Measurements from ENCODE around the gene APOA1.
A peak's percentile ranks its signal among the peaks of the same experiment; 100 is the strongest.

The APOA1 gene

GRCh38 chr11:116837231-116838091 is at the start of gene APOA1:
Gene APOA1, minus strand, starts transcription at chr11:116837622. Its CDS starts 235 bp downstream, at chr11:116837387.
- no peak for DNase-seq

- no peak for DNase-seq
These were observed 48.7 kb upstream of the APOA1 start for GRCh38 chr11:116885951-116886655.

- no peak for DNase-seq
These were observed 45.0 kb upstream of the APOA1 start for GRCh38 chr11:116882386-116882785.

- DNase-seq = no peak
These were observed 43.7 kb upstream of the APOA1 start for GRCh38 chr11:116881143-116881542.

- peak; percentile 59 for DNase-seq
These were observed 42.6 kb upstream of the APOA1 start for GRCh38 chr11:116879800-116880625.

DNA sequence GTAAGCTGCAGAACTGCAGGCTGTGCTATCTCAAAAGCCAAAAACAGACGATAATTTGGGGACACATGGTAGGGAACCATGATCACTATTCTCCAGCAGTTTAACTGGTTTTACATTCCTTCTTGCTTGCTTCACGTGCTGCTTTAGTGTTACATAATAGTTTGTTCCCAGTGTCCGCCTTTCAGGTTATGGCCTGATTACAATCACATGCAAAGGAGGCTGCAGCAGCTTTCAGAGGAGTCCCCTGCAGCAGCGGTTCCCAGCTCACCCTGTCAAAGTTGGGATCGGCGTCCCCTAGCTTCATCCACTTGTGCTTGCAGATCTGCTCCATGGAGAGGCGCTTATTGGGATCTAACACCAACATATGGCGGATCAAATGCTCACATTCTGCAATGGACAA is 39.2 kb upstream of the APOA1 start:
- no peak for DNase-seq

DNA sequence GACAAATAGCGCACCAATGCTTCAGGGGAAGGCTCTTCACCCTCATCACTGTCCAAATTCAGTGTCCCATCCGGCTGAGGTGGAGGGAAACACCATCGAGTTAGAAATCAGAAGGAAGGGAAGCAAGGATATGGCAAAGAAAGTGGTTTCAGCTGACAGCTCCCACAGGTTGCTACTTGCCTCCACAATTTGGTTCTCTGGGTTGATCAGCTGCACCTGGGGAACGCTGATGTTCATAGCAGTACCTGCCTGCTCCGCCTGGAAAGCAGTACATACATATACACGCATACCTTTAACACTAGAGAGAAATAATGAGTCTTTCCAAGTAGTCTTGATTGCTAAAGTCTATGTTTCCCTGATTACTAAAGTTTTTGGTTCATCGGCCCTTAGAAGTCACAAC is 37.8 kb upstream of the APOA1 start:
- no peak for DNase-seq

- DNase-seq = no peak
These were observed 36.8 kb upstream of the APOA1 start for GRCh38 chr11:116874251-116874650.

DNA sequence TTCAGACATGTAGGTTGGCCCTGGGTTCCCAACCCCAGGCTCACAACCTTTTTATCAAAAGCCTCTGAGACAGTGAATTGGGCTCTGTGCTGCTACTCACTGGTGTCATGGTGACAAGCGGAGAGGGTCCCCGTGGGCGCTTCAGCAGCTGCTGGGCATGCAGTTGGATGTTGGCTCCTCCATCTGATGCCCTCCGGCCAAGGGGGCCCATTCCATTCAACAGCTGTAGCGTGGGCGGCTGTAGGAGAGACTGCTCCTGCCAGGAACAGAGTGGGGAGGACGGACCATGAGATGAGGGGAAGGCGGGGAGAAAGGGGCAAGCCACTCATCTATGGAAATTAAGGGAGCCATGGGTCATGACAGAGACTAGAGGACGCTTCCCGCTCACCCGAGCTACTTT is 36.0 kb upstream of the APOA1 start:
- DNase-seq = no peak

- DNase-seq = no peak
These were observed 33.8 kb upstream of the APOA1 start for GRCh38 chr11:116871248-116871647.

- no peak for DNase-seq
These were observed 32.6 kb upstream of the APOA1 start for GRCh38 chr11:116870054-116870453.

DNA sequence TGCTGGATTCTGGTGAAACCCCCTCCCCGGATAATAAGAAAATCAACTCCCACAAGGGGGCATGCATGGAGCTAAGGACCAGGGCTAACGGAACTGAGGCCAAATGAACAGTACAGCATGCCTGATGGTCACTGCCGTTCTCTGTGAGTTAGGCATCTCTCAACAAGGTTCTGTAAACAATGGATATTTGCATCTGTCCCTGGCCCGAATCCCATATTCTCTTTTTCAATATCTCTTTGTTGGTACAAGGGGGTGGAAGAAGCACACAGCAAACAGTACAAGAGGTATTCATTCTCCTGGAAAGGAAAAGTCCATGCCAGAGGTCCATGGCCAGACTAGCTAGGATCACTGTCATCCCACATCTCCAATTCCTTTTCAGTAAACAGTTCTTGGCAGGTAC is 32.2 kb upstream of the APOA1 start:
- no peak for DNase-seq

- no peak for DNase-seq
These were observed 30.6 kb upstream of the APOA1 start for GRCh38 chr11:116868066-116868465.

- DNase-seq = no peak
These were observed 30.2 kb upstream of the APOA1 start for GRCh38 chr11:116867619-116868018.

- no peak for DNase-seq
These were observed 29.5 kb upstream of the APOA1 start for GRCh38 chr11:116866804-116867455.

DNA sequence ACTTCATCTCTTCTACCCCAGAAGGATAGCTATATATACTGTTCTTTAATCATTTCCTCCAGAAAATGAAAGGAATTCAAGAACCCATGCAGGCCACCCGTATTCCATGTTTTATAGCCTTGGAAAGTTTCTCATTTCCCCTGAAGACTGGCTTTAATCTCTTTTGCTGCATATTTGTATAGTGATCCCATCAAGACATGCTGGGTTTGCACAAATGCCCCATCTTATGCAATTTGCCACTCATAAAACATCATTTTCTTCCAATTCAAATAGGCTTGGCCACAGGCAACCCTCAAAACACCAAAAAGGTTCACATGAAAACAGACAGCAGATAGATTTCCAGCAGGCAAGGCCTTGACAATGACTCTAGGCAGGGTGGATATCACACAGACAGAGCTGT is 28.3 kb upstream of the APOA1 start:
- DNase-seq = no peak

- DNase-seq = no peak
These were observed 27.1 kb upstream of the APOA1 start for GRCh38 chr11:116864531-116864930.

DNA sequence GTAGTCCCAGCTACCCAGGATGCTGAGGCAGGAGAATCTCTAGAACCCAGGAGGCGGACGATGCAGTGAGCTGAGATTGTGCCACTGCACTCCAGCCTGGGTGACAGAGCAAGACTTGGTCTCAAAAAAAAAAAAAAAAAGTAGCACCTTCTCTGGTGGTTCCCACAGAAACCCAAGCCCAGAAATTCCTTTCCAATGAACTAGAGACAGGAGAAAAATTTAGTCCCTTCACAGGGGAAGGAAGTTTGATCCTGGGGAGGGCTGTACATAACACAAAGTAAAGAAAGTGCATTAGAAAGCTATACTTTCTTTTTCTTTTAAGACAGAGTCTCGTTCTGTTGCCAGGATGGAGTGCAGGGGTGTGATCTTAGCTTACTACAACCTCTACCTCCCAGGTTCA is 25.5 kb upstream of the APOA1 start:
- DNase-seq = no peak

DNA sequence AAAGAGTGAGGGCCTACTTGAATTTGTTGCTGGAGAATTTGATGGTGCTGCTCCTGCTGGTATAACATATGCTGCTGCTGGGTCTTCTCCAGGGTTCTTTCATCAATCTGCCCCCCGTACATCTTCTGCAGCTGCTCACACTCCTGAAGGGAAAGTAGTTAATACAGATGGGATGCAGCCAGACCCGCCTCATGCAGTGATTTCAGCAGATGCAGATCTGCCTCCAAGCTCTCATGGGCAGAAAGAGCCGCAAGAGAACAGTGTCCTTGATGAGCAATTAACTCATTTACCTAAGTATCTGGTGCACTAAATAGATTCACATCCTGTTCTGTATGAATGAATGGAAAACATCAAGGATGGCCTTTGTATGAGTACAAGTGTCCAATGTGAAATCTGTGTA is 24.8 kb upstream of the APOA1 start:
- DNase-seq = no peak

GRCh38 chr11:116861539-116861938 is 24.1 kb upstream of the APOA1 start:
- no peak for DNase-seq

DNA sequence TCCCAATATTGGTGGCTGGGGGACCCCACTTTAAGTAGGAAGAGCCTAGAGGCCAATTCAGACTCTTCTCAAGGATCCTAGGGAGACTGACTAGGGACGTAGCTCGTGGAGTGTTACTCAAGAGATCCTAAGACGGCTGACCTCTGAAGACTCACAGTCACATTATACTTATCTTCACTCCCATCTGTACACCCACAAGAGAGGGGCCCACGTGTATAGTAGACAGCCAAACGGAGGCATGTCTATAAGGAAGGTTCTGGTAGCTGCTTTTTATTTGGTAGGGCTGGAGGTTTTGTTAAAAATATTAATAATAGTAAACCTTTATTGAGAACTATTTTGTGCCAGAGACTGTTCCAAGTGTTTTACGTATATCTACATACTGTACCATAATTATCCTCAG is 22.9 kb upstream of the APOA1 start:
- DNase-seq = no peak

DNA sequence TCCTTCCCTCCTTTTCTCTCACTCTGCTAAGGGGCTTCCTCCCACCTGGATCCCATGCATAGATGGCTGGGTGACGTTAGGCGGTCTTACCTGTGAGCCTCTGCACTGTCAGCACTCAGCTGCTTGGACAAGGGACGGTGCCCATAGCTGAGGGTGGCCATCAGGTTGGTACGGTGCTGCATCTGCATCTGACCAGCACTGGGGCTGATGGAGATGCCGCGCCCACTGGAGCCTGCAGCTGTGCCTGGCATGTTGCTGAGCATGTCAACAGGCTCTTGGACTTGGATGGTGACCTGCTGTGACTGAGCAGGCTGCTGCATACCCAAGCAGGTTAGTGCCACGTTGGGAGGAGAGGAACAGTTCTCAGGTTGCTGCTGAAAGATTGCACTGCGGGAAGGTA is 21.8 kb upstream of the APOA1 start:
- no peak for DNase-seq

DNA sequence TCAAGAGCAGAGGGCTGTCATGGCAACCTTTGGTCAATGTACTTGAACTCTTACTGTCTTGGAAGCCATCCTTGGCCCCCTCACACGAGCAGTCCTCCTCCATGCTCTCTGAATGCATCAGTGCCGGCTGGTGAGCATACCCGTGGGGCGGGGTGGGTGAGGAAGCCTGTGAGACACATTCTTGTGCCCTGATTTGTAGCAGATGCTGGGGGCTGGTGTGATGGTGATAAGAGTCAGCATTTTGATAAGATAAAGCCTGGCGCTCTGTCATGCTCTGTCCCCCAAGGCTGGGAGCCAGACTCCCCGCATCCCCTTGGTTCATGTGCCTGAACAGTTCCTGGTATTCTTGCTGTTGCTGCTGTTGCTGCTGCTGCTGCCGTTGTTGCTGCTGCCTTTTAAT is 20.5 kb upstream of the APOA1 start:
- no peak for DNase-seq
